Lower leg skin (tissue), 3 donors: ENCODE data around the gene TCF7L1.

Source experiments
- POLR2A ChIP-seq, 2 donors: fragments of 450-650 bp; IDR thresholded peaks; one replicate each; pipeline ENCODE4 v1.6.1; 2016 to 2017; ENCODE audit warnings: antibody characterized with exemption in 2 of 2, mild to moderate bottlenecking in 1 of 2, moderate library complexity in 1 of 2
- TF ChIP-seq, protein P1 (sequence below), 3 donors: fragments of 450-650 bp; IDR thresholded peaks; one replicate each; pipeline ENCODE4 v1.5.1; 2016; ENCODE audit warnings: antibody characterized with exemption in 3 of 3, mild to moderate bottlenecking in 3 of 3, moderate library complexity in 2 of 3

DNA sequence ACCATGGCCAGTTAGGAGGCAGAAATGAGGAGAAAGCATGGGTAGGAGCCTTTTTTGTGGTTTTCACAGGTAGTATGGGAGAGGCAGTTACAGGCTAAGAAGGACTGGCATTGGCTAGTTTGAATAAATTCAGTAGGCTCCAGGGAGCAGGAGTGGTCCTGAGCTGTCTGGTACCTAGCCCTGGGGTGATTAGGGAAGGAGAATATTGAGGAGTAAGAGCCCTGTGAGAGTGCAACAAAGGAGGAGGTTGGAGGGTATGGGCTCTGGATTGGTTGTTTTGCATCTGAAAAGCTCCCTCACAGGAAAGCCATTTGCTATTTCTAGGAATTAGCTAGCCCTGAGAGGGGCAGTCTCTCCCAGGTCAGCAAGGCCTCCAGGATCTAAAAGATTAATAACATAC lies 13.3 kb upstream of the TCF7L1 start:
- TF ChIP-seq, protein P1, sequence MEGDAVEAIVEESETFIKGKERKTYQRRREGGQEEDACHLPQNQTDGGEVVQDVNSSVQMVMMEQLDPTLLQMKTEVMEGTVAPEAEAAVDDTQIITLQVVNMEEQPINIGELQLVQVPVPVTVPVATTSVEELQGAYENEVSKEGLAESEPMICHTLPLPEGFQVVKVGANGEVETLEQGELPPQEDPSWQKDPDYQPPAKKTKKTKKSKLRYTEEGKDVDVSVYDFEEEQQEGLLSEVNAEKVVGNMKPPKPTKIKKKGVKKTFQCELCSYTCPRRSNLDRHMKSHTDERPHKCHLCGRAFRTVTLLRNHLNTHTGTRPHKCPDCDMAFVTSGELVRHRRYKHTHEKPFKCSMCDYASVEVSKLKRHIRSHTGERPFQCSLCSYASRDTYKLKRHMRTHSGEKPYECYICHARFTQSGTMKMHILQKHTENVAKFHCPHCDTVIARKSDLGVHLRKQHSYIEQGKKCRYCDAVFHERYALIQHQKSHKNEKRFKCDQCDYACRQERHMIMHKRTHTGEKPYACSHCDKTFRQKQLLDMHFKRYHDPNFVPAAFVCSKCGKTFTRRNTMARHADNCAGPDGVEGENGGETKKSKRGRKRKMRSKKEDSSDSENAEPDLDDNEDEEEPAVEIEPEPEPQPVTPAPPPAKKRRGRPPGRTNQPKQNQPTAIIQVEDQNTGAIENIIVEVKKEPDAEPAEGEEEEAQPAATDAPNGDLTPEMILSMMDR (IDR thresholded peaks at IDR 0.05) = no peak
- no peak for TF ChIP-seq POLR2A (IDR thresholded peaks at IDR 0.05)
